ENCODE measurements around the gene GRIK3. TPM values are rescaled to one million over a fixed set of nuclear protein-coding genes. Genes with fewer than 3 reads are reported as not detected.

The GRIK3 gene
- total and polyA plus RNA-seq, 8 donors = under 0.01 to 4.9 (median 0.46) TPM; not detected in 1

- Histone ChIP-seq H3K27me3 (peaks cover 0 to 55% (median 0%) of the 10 kb centered on the region in 3 donors), H3K4me3 (no peak overlapping the region), H3K27ac (no peak overlapping the region), H3K36me3 (no peaks in the 10 kb centered on the region), H3K4me1 (no peaks in the 10 kb centered on the region), H3K9me3 (no peaks in the 10 kb centered on the region)
- no peak for DNase-seq
- TF ChIP-seq, protein P1, sequence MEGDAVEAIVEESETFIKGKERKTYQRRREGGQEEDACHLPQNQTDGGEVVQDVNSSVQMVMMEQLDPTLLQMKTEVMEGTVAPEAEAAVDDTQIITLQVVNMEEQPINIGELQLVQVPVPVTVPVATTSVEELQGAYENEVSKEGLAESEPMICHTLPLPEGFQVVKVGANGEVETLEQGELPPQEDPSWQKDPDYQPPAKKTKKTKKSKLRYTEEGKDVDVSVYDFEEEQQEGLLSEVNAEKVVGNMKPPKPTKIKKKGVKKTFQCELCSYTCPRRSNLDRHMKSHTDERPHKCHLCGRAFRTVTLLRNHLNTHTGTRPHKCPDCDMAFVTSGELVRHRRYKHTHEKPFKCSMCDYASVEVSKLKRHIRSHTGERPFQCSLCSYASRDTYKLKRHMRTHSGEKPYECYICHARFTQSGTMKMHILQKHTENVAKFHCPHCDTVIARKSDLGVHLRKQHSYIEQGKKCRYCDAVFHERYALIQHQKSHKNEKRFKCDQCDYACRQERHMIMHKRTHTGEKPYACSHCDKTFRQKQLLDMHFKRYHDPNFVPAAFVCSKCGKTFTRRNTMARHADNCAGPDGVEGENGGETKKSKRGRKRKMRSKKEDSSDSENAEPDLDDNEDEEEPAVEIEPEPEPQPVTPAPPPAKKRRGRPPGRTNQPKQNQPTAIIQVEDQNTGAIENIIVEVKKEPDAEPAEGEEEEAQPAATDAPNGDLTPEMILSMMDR (IDR thresholded peaks at IDR 0.05) = no peak
- TF ChIP-seq EP300 (IDR thresholded peaks at IDR 0.05) = no peak
- TF ChIP-seq POLR2A (IDR thresholded peaks at IDR 0.05) = no peak
- no peak for TF ChIP-seq POLR2AphosphoS5 (IDR thresholded peaks at IDR 0.05)
- intact Hi-C loops (cut with DNase I; ENCODE audit: low total_unique reads) = no loop called here
- WGBS, 5 donors = 41 to 54% (median 51%) methylated on average over 6 of the region's 6 CpGs
Measured at GRCh38 chr1:36866169-36866814, 168.0 kb downstream of the GRIK3 start.

DNA sequence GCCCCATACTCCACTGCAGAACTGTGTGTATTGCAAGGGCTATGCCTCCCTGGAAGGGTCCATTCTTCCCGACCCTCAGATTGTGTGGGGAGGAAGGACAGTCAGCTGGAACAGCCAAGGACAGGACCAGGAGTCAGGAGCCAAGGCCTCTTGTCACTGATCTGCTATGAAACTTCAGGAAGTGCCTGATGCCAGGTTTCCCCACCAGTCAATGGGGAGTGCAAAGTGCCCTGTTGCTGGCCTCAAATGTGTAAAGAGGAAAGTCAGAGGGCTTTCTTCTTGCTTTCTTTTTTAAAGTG lies 168.8 kb downstream of the GRIK3 start:
- intact Hi-C loops (cut with DNase I; ENCODE audit: low total_unique reads) = no loop called here
- 18 to 47% (median 32%) methylated on average over 1 of the region's 1 CpG; no CpG with 5 or more reads in 1 of the 5 donors for WGBS, 5 donors

GRCh38 chr1:36864823-36865601 lies 169.3 kb downstream of the GRIK3 start:
- Histone ChIP-seq H3K9me3 (no peaks in the 10 kb centered on the region), H3K36me3 (no peaks in the 10 kb centered on the region), H3K4me3 (no peak overlapping the region), H3K27ac (no peak overlapping the region), H3K4me1 (no peaks in the 10 kb centered on the region), H3K27me3 (peaks cover 0 to 64% (median 0%) of the 10 kb centered on the region in 3 donors)
- intact Hi-C loops (cut with DNase I; ENCODE audit: low total_unique reads) = no loop called here
- 64 to 79% (median 71%) methylated on average over 11 of the region's 11 CpGs for WGBS, 5 donors
- TF ChIP-seq POLR2AphosphoS5 (IDR thresholded peaks at IDR 0.05) (no peak), EP300 (IDR thresholded peaks at IDR 0.05) (no peak), POLR2A (IDR thresholded peaks at IDR 0.05) (no peak)
- TF ChIP-seq, protein P1 (IDR thresholded peaks at IDR 0.05) = no peak
- no peak for DNase-seq

More for the DNA sequence above, 168.8 kb downstream of the GRIK3 start:
- Histone ChIP-seq H3K27me3 (peaks cover 0 to 61% (median 0%) of the 10 kb centered on the region in 3 donors), H3K4me3 (no peak overlapping the region), H3K27ac (no peak overlapping the region), H3K4me1 (no peaks in the 10 kb centered on the region), H3K36me3 (no peaks in the 10 kb centered on the region), H3K9me3 (no peaks in the 10 kb centered on the region)
- DNase-seq = no peak
- TF ChIP-seq EP300 (IDR thresholded peaks at IDR 0.05) (no peak), POLR2A (IDR thresholded peaks at IDR 0.05) (no peak), POLR2AphosphoS5 (IDR thresholded peaks at IDR 0.05) (no peak)
- TF ChIP-seq, protein P1 (IDR thresholded peaks at IDR 0.05) = no peak

DNA sequence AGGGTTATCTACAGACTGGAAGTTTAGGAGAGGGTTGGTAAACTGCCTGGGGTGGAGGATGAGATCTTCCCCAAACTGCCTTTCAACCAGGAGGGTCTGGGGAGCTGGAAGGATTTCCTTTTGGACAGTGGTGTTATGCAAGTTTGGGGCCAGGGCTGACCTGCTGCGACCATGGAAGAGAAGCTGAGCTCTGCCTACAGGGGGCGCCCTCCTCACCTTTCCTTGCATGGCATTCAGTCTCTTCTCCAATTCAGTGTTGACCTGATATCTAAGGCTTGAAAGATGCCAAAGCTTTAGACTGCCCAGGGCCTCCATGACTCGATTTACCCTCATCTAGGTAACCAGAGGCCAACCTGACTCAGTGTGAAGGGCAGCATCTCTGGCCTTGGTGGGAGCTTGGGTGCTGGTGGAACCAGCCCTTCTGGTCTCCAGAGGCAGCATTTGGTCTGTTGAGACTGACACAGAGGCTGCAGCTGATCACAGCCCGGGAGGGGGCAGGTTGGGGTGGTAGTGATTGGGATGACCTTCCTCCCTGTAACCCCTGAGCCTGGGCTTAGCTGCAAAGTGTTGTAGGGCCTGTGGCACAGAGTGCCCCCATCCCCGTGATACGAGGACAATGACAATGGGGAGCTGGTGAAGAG lies 170.0 kb downstream of the GRIK3 start:
- H3K36me3 ChIP-seq = no peaks in the 10 kb centered on the region
- 36 to 43% (median 40%) methylated on average over 6 of the region's 6 CpGs for WGBS, 5 donors
- TF ChIP-seq POLR2A (IDR thresholded peaks at IDR 0.05) = no peak
- TF ChIP-seq, protein P1 (IDR thresholded peaks at IDR 0.05) = no peak
- TF ChIP-seq EP300 (IDR thresholded peaks at IDR 0.05) = no peak
- no peak for TF ChIP-seq POLR2AphosphoS5 (IDR thresholded peaks at IDR 0.05)
- peaks cover 0 to 63% (median 5%) of the 10 kb centered on the region in 3 donors for H3K27me3 ChIP-seq
- intact Hi-C loops (cut with DNase I; ENCODE audit: low total_unique reads) = no loop called here
- no peak for DNase-seq
- H3K4me1 ChIP-seq = no peaks in the 10 kb centered on the region
- no peaks in the 10 kb centered on the region for H3K9me3 ChIP-seq
- H3K4me3 ChIP-seq = no peak overlapping the region
- no peak overlapping the region for H3K27ac ChIP-seq

Measured in stomach (tissue), 9 donors.